Measurements from ENCODE around the gene PIANP. TPM values are rescaled to one million over a fixed set of nuclear protein-coding genes. Genes with fewer than 3 reads are reported as not detected.

PIANP gene
- total RNA-seq, 1 donor: not detected

GRCh38 chr12:6644257-6644596 lies 56.4 kb downstream of the PIANP start:
- DNase-seq (ENCODE audit: low read depth): no peak
- H3K4me3 ChIP-seq (ENCODE audit: low read depth, low read length): no peak overlapping the region
- TF ChIP-seq CTCF (IDR thresholded peaks at IDR 0.05; ENCODE audit: insufficient read depth, low read depth, low read length): no peak

Small RNA genes lying within 50 kb of the gene (small RNA-seq; reads per million reads assigned to genes)
- gene RNU6-781P: not detected

Other genes starting within 250 kb of the PIANP start
- gene TAPBPL, start 248.8 kb downstream of the PIANP start, total RNA-seq: 7.3 and 11.6 TPM in 2 replicates
- 3.2 and 13.4 TPM in 2 replicates for gene VAMP1, start 230.1 kb downstream of the PIANP start, total RNA-seq
- gene MRPL51, start 207.6 kb downstream of the PIANP start, total RNA-seq: 86.8 and 101 TPM in 2 replicates
- 40.6 and 52.7 TPM in 2 replicates for gene NCAPD2, start 206.7 kb downstream of the PIANP start, total RNA-seq
- gene GAPDH, start 166.3 kb downstream of the PIANP start, total RNA-seq: 6,118 and 7,175 TPM in 2 replicates
- 9.9 and 11.9 TPM in 2 replicates for gene IFFO1, start 144.8 kb downstream of the PIANP start, total RNA-seq
- gene NOP2, start 132.5 kb downstream of the PIANP start, total RNA-seq: 25.4 and 26.8 TPM in 2 replicates
- 231 and 240 TPM in 2 replicates for gene CHD4, start 93.4 kb downstream of the PIANP start, total RNA-seq
- not detected in 2 replicates for gene LPAR5, start 64.9 kb downstream of the PIANP start, total RNA-seq
- gene ACRBP, start 53.4 kb downstream of the PIANP start, total RNA-seq: 0.64 TPM in 1 of 2 replicates, not detected in the other
- gene ING4, start 37.7 kb downstream of the PIANP start, total RNA-seq: 23.8 and 25.5 TPM in 2 replicates
- 19.4 and 20.3 TPM in 2 replicates for gene ZNF384, start 11.4 kb downstream of the PIANP start, total RNA-seq
- gene COPS7A, start 23.2 kb upstream of the PIANP start, total RNA-seq: 71.8 and 79.9 TPM in 2 replicates
- 160 and 229 TPM in 2 replicates for gene MLF2, start 52.3 kb upstream of the PIANP start, total RNA-seq
- 150 and 167 TPM in 2 replicates for gene PTMS, start 65.5 kb upstream of the PIANP start, total RNA-seq
- gene LAG3, start 71.7 kb upstream of the PIANP start, total RNA-seq: 0.43 and 0.64 TPM in 2 replicates
- 1.7 and 1.9 TPM in 2 replicates for gene CD4, start 88.7 kb upstream of the PIANP start, total RNA-seq
- gene GPR162, start 121.0 kb upstream of the PIANP start, total RNA-seq: 2.6 and 3.0 TPM in 2 replicates
- gene P3H3, start 127.6 kb upstream of the PIANP start, total RNA-seq: 91.1 and 117 TPM in 2 replicates
- gene GNB3, start 140.1 kb upstream of the PIANP start, total RNA-seq: 1.7 and 3.9 TPM in 2 replicates
- gene CDCA3, start 150.5 kb upstream of the PIANP start, total RNA-seq: 18.4 and 21.2 TPM in 2 replicates
- gene USP5, start 151.3 kb upstream of the PIANP start, total RNA-seq: 91.5 and 96.7 TPM in 2 replicates
- gene TPI1, start 166.7 kb upstream of the PIANP start, total RNA-seq: 620 and 695 TPM in 2 replicates
- 6.0 and 8.7 TPM in 2 replicates for gene SPSB2, start 172.5 kb upstream of the PIANP start, total RNA-seq
- 4.7 and 5.5 TPM in 2 replicates for gene LRRC23, start 204.0 kb upstream of the PIANP start, total RNA-seq
- 3.5 and 5.2 TPM in 2 replicates for gene ENO2, start 213.8 kb upstream of the PIANP start, total RNA-seq
- gene ATN1, start 227.1 kb upstream of the PIANP start, total RNA-seq: 11.3 and 16.4 TPM in 2 replicates
- gene RNU7-1, start 243.0 kb upstream of the PIANP start, total RNA-seq: not detected in 2 replicates
- gene C12orf57, start 243.2 kb upstream of the PIANP start, total RNA-seq: 94.7 and 96.7 TPM in 2 replicates

Measured in fibroblast of villous mesenchyme (primary cell).